HG02642 (cell line): ENCODE results near the gene RHOT1.
"Not testable (repeated sequence)": the region's sequence is repeated elsewhere in the genome, so short reads cannot be mapped to it uniquely, and the experiment has no call there.

Experiments
- ATAC-seq: cut with Tn5 transposase; IDR thresholded peaks from one replicate; pipeline ENCODE4 v1.9.1; 2021; ENCODE audit warnings: mild to moderate bottlenecking; ENCODE audit not compliant: unreplicated experiment, poor library complexity

The RHOT1 gene

GRCh38 chr17:32157225-32157624 is 14.9 kb downstream of the RHOT1 start:
- ATAC-seq = no peak

GRCh38 chr17:32158870-32159585 is 16.7 kb downstream of the RHOT1 start:
- ATAC-seq = no peak

- no peak for ATAC-seq
These were observed 17.5 kb downstream of the RHOT1 start for GRCh38 chr17:32159586-32160438.

DNA sequence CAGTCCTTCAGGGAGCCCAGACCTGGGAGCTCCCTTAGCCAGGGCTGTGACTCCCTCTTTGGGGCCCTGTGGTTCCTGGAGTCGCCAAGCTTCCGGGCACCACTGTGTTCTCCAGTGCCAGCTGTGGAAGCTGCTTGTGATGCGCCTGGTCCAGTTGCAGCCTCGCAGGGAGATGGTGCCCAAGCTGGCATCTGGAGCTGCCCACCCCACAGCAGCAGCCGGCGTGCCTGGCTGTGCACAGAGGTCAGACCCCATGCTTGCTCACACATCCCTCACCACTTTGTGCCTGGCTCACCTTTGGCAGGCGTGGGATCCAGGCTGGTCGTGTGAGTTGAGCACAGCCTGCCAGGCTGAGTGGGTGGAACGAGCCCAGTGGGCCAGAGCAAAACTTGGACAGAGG is 18.2 kb downstream of the RHOT1 start:
- no peak for ATAC-seq

DNA sequence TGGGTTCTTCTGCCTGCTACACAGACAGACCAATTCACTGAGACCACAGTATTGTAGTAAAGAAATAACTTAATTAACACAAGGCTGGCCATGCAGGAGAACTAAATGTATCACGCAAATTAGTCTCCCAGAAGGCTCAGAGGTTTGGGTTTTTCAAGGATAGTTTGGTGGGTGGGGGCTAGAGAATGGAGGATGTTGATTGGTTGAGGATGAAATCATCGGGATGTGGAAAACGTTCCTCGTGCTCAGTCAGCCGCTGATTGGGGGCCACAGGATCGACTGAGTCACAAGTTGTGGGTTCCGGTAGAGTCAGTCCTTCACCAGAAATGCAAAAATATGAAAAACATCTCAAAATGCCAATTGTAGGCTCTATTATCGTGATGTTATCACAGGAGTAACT is 18.7 kb downstream of the RHOT1 start:
- ATAC-seq = no peak

- ATAC-seq = no peak
These were observed 19.4 kb downstream of the RHOT1 start for GRCh38 chr17:32161506-32162365.

DNA sequence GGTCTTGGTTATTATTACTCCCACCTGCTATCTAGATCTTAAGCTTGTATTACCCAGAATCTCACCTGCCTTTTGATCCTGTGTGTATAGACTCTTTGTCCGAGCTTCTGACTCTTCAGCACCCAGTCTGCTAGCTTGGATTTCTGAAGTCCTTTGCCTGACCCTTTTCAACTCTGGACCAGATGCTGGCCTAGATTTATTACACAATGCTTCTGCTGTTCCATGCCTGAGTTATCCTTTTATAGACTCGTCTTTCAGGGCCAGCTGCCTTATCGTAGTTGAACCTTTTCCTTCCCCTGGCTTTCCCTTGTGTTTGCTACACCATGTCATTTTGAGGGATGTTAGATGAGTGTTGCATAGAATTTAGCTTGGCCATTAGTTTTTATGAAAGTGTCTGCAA is 32.6 kb downstream of the RHOT1 start:
- ATAC-seq = no peak

- ATAC-seq = not testable (repeated sequence)
These were observed 36.4 kb downstream of the RHOT1 start for GRCh38 chr17:32178679-32179078.

DNA sequence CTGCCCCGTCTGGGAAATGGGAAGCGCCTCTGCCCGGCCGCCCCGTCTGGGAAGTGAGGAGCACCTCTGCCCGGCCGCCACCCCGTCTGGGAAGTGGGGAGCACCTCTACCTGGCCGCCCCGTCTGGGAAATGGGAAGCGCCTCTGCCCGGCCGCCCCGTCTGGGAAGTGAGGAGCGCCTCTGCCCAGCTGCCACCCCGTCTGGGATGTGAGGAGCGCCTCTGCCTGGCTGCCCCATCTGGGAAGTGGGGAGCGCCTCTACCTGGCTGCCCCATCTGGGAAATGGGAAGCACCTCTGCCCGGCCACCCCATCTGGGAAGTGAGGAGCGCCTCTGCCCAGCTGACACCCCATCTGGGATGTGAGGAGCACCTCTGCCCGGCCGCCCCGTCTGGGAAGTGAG is 36.8 kb downstream of the RHOT1 start:
- not testable (repeated sequence) for ATAC-seq

DNA sequence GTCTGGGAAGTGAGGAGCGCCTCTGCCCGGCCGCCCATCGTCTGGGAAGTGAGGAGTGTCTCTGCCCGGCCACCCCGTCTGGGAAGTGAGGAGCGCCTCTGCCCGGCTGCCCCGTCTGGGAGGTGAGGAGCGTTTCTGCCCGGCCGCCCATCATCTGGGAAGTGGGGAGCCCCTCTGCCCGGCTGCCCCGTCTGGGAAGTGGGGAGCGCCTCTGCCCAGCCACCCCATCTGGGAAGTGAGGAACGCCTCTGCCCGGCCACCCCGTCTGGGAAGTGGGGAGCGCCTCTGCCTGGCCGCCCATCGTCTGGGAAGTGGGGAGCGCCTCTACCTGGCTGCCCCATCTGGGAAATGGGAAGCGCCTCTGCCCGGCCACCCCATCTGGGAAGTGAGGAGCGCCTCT is 37.2 kb downstream of the RHOT1 start:
- not testable (repeated sequence) for ATAC-seq

DNA sequence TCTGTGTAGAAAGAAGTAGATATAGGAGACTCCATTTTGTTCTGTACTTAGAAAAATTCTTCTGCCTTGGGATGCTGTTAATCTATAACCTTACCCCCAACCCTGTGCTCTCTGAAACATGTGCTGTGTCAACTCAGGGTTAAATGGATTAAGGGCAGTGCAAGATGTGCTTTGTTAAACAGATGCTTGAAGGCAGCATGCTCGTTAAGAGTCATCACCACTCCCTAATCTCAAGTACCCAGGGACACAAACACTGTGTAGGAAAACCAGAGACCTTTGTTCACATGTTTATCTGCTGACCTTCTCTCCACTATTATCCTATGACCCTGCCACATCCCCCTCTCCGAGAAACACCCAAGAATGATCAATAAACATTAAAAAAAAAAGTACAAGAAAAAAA is 38.0 kb downstream of the RHOT1 start:
- not testable (repeated sequence) for ATAC-seq

- no peak for ATAC-seq
These were observed 43.6 kb downstream of the RHOT1 start for GRCh38 chr17:32185875-32186274.

GRCh38 chr17:32187271-32187670 is 45.0 kb downstream of the RHOT1 start:
- ATAC-seq = no peak

GRCh38 chr17:32189343-32189742 is 47.0 kb downstream of the RHOT1 start:
- no peak for ATAC-seq

- ATAC-seq = no peak
These were observed 49.0 kb downstream of the RHOT1 start for GRCh38 chr17:32191306-32191705.

GRCh38 chr17:32192379-32192778 is 50.1 kb downstream of the RHOT1 start:
- no peak for ATAC-seq

DNA sequence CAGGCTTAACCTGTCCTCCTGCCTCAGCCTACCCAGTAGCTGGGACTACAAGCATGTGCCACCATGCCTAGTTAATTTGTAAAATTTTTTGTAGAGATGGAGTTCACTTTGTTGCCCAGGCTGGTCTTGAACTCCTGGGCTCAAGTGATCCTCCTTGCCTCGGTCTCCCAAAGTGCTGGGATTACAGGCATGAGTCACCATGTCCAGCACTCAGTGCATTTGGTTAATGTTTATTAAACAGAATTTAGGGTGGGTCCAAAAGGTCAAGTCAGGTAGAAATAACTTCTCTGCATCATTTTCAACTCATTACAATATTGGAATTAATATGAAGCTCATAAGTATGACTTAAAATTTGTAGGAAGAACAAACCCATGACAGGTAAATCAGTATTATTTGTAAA is 55.7 kb downstream of the RHOT1 start:
- no peak for ATAC-seq

- ATAC-seq = no peak
These were observed 64.6 kb downstream of the RHOT1 start for GRCh38 chr17:32206861-32207260.

DNA sequence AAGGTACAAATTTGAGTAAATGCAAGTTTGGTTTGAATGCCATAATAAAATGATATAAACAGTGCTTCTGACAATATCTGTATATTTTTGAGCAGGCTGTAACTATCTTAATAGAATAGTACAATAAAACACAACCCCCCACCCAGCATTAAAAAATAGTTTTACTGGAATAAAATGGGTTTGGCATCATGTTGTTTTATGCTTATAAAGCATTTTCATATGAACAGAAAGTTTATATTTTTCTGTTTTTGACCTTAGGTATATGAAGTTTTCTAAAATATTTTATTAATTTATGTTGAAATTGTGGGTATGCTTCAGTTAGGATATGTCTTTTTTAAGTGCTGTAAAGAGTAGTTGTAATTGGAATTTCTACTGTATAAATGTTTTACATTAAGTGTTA is 66.1 kb downstream of the RHOT1 start:
- no peak for ATAC-seq

- no peak for ATAC-seq
These were observed 67.3 kb downstream of the RHOT1 start for GRCh38 chr17:32209608-32210007.

DNA sequence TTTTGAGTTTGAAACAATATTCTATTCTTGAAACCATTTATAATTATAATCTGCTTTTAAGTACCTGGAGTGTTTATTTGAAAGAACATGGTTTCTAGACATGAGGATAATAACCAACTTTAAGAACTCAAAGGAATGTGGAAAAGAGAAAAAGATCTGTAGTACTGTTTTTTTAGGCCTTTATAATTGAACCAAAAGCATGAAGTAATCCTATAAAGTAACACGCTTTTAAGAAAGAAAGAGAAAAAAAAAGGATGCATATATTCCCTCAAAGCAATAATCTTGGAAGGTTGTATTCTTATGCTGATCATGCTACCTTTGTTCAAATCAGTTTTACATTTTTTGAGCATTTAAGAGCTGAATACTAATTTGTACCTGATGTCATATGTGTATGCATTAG is 69.4 kb downstream of the RHOT1 start:
- ATAC-seq = no peak
